ENCODE results near the gene G6PC1.
A peak's percentile ranks its signal among the peaks of the same experiment; 100 is the strongest.

G6PC1 gene

DNA sequence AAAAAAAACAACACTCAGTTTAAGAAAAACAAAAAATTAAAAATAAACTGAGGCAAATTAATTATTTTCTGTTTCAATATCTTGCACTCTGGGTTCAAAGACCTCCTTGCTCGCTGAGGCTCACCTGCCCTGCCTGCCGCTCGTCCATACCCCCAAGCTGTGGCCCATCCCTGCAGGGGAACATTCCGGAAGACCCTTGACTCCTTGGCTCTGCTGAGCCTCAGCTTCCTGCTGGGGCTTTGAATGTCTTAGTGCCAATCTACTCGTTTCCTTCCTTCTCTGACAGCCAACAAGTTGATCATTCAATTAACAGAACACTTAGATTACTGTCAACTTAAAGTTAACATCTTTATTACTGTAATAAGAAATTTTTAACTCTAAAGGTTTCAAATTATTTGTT is 24.3 kb downstream of the G6PC1 start:
- Mint-ChIP-seq H3K27me3 (ENCODE audit: low read depth, poor library complexity) (peaks cover 21% of the 10 kb centered on the region), H3K4me1 (peaks cover 40% of the 10 kb centered on the region), H3K36me3 (ENCODE audit: low read depth) (no peaks in the 10 kb centered on the region), H3K9me3 (peaks cover 4% of the 10 kb centered on the region), H3K4me3 (no peak overlapping the region), H3K27ac (no peak overlapping the region)
- TF ChIP-seq, protein P1, sequence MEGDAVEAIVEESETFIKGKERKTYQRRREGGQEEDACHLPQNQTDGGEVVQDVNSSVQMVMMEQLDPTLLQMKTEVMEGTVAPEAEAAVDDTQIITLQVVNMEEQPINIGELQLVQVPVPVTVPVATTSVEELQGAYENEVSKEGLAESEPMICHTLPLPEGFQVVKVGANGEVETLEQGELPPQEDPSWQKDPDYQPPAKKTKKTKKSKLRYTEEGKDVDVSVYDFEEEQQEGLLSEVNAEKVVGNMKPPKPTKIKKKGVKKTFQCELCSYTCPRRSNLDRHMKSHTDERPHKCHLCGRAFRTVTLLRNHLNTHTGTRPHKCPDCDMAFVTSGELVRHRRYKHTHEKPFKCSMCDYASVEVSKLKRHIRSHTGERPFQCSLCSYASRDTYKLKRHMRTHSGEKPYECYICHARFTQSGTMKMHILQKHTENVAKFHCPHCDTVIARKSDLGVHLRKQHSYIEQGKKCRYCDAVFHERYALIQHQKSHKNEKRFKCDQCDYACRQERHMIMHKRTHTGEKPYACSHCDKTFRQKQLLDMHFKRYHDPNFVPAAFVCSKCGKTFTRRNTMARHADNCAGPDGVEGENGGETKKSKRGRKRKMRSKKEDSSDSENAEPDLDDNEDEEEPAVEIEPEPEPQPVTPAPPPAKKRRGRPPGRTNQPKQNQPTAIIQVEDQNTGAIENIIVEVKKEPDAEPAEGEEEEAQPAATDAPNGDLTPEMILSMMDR (IDR thresholded peaks at IDR 0.05) = no peak
- DNase-seq = no peak

DNA sequence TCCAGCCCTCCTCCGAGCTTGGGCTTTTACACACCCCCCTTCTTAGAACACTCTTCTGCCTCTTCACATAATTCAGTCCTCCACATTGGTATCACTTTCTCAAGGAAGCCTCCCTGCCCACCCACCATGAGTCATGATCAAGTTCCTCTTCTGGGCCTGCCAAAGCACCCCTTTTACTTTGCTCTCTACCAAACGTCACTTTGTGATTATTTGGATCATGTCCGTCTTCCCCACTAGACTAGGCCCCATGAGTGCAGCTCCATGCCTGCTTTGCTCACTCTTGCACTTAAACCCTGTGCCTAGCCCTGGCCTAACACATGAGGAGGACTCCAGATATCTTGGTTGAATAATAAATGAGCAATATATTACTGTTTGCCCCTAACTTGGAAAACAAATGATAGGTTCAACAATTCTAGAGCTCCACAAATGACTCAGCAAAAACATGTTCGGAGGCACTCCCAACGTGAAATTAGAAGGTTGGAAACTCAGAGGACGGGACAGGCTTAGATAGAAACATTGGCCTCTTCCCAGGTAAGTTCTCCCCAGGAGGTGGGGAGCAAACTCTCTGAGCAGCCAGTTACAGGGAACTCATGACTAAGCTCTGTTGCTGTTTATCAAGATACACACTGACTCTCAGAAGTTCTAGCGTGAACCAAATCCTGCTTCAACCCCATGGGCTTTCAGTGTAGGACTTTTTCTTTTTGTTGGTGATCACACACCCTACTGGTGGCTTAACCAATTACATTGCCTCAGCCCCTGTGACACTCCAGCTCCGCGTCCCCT is 28.3 kb downstream of the G6PC1 start:
- H3K27ac Mint-ChIP-seq = no peak overlapping the region
- no peaks in the 10 kb centered on the region for H3K36me3 Mint-ChIP-seq (ENCODE audit: low read depth)
- TF ChIP-seq, protein P1 (IDR thresholded peaks at IDR 0.05) = peak; percentile 57
- H3K4me1 Mint-ChIP-seq = peaks cover 12% of the 10 kb centered on the region
- H3K27me3 Mint-ChIP-seq (ENCODE audit: low read depth, poor library complexity) = peaks cover 25% of the 10 kb centered on the region
- H3K9me3 Mint-ChIP-seq = peaks cover 4% of the 10 kb centered on the region
- peak; percentile 21 for DNase-seq
- H3K4me3 Mint-ChIP-seq = no peak overlapping the region

DNA sequence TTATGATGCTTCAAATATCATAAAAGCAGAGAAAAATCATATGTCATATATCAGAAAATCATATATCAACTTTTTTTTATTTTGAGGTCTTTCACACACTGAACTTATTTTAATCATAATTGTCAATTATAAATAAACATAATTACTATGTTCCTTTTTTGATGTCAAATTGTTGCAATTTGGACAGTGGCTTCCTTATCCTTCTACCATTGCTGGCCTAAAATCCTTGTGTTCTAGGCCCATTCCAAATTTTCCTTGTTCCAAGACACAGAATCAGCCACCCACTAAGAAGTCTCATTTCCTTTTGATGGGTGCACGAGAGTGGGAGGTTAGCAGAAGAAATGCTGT is 28.9 kb downstream of the G6PC1 start:
- Mint-ChIP-seq H3K4me3 (no peak overlapping the region), H3K27ac (no peak overlapping the region), H3K36me3 (ENCODE audit: low read depth) (no peaks in the 10 kb centered on the region), H3K9me3 (peaks cover 4% of the 10 kb centered on the region), H3K27me3 (ENCODE audit: low read depth, poor library complexity) (peaks cover 30% of the 10 kb centered on the region), H3K4me1 (peaks cover 12% of the 10 kb centered on the region)
- DNase-seq = no peak
- TF ChIP-seq, protein P1 (IDR thresholded peaks at IDR 0.05) = no peak

DNA sequence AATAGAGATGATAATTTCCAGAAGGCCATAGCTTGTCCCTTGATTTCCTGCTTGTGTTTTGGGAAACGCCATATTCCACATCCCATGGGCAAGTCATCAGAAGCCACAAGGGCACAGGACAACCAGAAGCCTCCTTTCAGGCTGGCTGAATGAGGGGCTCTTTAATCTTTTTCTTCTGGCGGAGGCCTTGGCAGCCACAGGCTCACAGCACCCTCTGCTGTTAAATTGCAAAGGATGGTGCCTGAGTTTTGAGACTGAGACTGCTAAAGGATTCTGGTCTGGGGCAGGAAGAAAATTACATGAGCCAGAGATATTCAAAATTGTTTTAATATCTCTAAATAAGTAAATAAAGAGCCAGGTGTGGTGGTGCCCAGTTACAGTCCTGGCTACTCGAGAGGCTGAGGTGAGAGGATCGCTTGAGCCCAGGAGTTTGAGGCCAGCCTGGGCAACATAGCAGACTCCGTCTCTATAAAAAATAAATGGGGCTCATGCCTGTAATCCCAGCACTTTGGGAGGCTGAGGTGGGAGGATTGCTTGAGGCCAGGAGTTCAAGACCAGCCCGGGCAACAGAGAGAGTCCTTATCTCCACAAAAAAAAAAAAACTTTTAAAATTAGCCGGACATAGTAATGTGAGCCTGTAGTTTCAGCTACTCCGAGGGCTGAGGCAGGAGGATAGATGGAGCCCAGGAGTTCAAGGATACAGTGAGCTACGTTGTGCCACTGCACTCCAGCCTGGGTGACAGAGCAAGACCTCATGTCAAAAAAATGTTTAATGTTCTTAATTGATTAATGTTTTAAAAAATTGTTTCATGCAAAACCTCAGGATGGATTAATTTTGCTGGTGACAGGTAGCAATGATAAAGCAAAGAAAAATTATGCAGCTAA is 37.4 kb downstream of the G6PC1 start:
- peak; percentile 51 for DNase-seq
- Mint-ChIP-seq H3K4me1 (no peaks in the 10 kb centered on the region), H3K4me3 (no peak overlapping the region), H3K27ac (no peak overlapping the region), H3K27me3 (ENCODE audit: low read depth, poor library complexity) (peaks cover 53% of the 10 kb centered on the region), H3K36me3 (ENCODE audit: low read depth) (no peaks in the 10 kb centered on the region), H3K9me3 (no peaks in the 10 kb centered on the region)
- TF ChIP-seq, protein P1 (IDR thresholded peaks at IDR 0.05) = peak; percentile 64

- TF ChIP-seq, protein P1 (IDR thresholded peaks at IDR 0.05) = no peak
- Mint-ChIP-seq H3K27me3 (ENCODE audit: low read depth, poor library complexity) (peaks cover 20% of the 10 kb centered on the region), H3K36me3 (ENCODE audit: low read depth) (peaks cover 1% of the 10 kb centered on the region), H3K27ac (no peak overlapping the region), H3K4me3 (no peak overlapping the region), H3K4me1 (no peaks in the 10 kb centered on the region), H3K9me3 (no peaks in the 10 kb centered on the region)
- no peak for DNase-seq
Measured at GRCh38 chr17:42944211-42944610, 43.6 kb downstream of the G6PC1 start.
